ENCODE measurements around the gene GPX6.

Gene GPX6

GRCh38 chr6:28474441-28475219 is 41.0 kb downstream of the GPX6 start (continued):
- TF ChIP-seq ATF2 (tag by site-specific recombination; IDR thresholded peaks at IDR 0.05; ENCODE audit: low read depth) (no peak), FEZF1 (tag by site-specific recombination; IDR thresholded peaks at IDR 0.05) (no peak; the same call in 1 of the 2 replicates), ZNF302 (tag by site-specific recombination; IDR thresholded peaks at IDR 0.05; ENCODE audit: low read depth) (no peak), ZNF184 (tag by site-specific recombination; IDR thresholded peaks at IDR 0.05) (no peak), ZBTB1 (tag by site-specific recombination; IDR thresholded peaks at IDR 0.05) (no peak), ZSCAN16 (tag by site-specific recombination; IDR thresholded peaks at IDR 0.05) (no peak), REST (tag by site-specific recombination; IDR thresholded peaks at IDR 0.05) (no peak; the same call in 1 of the 2 replicates), RBAK (tag by site-specific recombination; IDR thresholded peaks at IDR 0.05) (no peak), ZNF23 (tag by site-specific recombination; IDR thresholded peaks at IDR 0.05; ENCODE audit: borderline replicate concordance) (no peak), ZFP37 (tag by site-specific recombination; IDR thresholded peaks at IDR 0.05) (peak; percentile 79; the same call in 1 of the 2 replicates), YY1 (tag by site-specific recombination; IDR thresholded peaks at IDR 0.05) (no peak), ZNF747 (tag by site-specific recombination; IDR thresholded peaks at IDR 0.05) (no peak), ZNF175 (tag by site-specific recombination; IDR thresholded peaks at IDR 0.05) (no peak), ZNF768 (tag by site-specific recombination; IDR thresholded peaks at IDR 0.05) (no peak), ZBTB44 (tag by site-specific recombination; IDR thresholded peaks at IDR 0.05) (peak; percentile 50), MYNN (tag by site-specific recombination; IDR thresholded peaks at IDR 0.05; ENCODE audit: borderline replicate concordance) (no peak), SP7 (tag by site-specific recombination; IDR thresholded peaks at IDR 0.05) (peak; percentile 60), ZNF639 (tag by site-specific recombination; IDR thresholded peaks at IDR 0.05) (peak; percentile 83), HOXC10 (CRISPR knock-in tag; IDR thresholded peaks at IDR 0.05) (no peak), AEBP2 (tag by site-specific recombination; IDR thresholded peaks at IDR 0.05; ENCODE audit: borderline replicate concordance) (no peak), ZNF560 (tag by site-specific recombination; IDR thresholded peaks at IDR 0.05; ENCODE audit: borderline replicate concordance) (no peak), ZNF518A (tag by site-specific recombination; conservative IDR thresholded peaks at IDR 0.05; ENCODE audit: low read depth) (no peak; the same call in 1 of the 2 replicates), ZNF18 (tag by site-specific recombination; IDR thresholded peaks at IDR 0.05) (no peak)
